ENCODE results near the gene SLC7A1. TPM values are rescaled to one million over a fixed set of nuclear protein-coding genes. Genes with fewer than 3 reads are reported as not detected.

The SLC7A1 gene
- total RNA-seq, 2 experiments from 2014 or later: 175 to 184 TPM

GRCh38 chr13:29537736-29538651 is 57.5 kb downstream of the SLC7A1 start:
- ChIA-PET POLR2A (no interaction called here), CTCF (no interaction called here)

DNA sequence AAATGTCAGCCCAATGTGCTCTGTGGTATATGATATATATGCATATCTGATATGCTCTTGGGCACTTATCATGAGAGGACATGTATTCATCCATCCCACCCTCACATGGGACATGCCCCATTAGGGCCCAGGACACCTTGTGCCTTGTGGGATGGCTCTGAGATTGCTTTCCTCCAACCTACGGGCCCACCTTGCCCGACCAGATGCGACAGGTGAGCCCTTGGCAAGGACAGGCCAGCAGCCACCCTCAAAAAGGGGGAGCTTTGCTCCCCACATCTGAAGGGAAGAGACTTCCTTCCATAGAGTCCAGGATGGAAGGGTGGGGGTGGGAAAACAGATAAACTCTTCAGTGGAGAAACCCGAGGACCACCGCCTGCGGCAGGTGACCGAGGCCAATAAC is 58.6 kb downstream of the SLC7A1 start:
- ChIA-PET CTCF (no interaction called here), POLR2A (interaction anchor here (0.6 kb wide), 1 partner anchor 59 kb away, joined by 7 read pairs; the partner anchor contains the start of gene SLC7A1)

DNA sequence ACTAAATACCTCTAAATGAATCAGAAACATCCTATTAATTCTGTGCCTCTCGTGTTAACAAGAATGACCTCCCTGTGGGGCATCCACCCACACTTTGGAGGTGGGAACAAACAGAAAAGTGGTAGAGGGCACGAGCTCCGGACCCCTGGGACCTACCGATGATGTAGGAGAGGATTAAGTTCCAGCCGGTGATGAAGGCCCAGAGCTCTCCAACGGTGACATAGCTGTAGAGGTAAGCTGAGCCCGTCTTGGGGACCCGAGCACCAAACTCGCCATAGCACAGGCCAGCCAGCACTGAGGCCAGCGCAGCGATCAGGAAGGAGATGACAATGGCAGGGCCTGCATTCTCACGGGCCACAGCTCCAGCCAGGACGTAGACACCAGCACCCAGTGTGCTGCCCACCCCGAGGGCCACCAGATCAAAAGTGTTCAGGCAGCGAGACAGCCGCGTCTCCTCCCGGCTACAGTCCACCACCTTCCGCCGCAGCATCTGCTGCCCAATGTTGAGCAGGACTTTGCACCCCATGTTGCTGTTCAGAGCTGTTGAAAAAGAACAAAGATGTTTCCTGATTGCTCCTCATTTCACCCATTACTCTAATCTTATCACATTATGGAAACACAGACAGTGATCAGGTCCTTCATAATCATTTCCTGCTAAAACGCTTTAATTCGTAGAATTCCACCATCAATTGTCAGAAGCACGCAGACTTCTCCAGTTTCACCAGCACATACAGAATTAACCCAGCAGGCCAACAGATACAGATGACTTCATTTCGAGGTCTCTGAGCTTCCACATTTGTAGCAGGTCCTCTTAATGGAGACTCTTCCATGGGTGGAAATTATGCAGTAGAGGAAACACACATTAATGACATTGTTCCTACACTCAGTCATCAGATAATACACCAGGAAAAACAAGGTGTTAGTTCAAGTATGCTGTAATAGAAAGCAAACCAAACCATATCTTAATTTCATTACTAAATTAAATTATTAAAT is 59.5 kb downstream of the SLC7A1 start:
- ChIA-PET CTCF (no interaction called here), POLR2A (interaction anchor here (0.6 kb wide), 1 partner anchor 60 kb away, joined by 7 read pairs; the partner anchor contains the start of gene SLC7A1)

- CTCF ChIA-PET: no interaction called here
- POLR2A ChIA-PET: no interaction called here
Observed at GRCh38 chr13:29534083-29534482, 61.4 kb downstream of the SLC7A1 start.

DNA sequence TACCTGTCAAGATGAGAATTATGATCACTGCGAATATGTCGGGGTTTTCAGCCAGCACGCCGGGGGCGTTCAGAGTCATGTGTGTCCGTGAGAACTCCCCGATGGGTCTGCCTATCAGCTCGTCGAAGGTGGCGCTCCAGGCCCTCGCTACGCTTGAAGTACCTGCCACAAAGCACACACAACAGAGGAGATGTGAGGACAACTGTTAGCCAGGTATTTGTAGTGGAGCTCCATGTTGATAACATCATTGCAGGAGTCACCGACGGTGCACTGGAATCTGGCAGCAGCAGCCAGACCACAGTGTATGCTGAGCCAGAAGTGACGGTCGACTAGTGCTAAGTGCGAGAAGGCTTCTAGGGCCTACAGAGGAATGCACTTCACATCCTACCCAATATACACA is 62.7 kb downstream of the SLC7A1 start:
- POLR2A ChIA-PET: no interaction called here
- CTCF ChIA-PET: interaction anchor here (1.2 kb wide), 1 partner anchor 25 kb away, joined by 4 read pairs; no protein-coding TSS in a partner anchor

- CTCF ChIA-PET: interaction anchor here (1.2 kb wide), 1 partner anchor 24 kb away, joined by 4 read pairs; no protein-coding TSS in a partner anchor
- POLR2A ChIA-PET: no interaction called here
Observed at GRCh38 chr13:29532116-29532515, 63.4 kb downstream of the SLC7A1 start.

DNA sequence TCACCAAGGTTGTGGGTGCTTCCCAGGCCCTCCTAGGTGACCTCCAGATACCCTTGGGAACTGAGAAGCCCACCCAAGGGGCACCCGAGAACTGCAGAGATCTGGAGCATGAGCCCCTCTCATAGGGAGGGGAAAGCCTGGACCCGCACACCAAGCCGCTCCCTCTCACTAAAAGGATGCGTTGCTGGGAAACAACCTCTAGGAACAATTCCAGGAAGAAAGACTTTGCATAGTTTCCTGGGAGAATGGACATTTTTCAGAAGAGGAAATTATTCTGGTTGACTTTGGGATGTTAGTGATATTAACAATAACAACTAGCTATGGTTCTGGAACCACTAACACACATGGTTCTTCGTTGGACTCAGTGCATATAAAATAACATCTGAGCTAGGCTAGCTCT is 64.6 kb downstream of the SLC7A1 start:
- ChIA-PET CTCF (no interaction called here), POLR2A (no interaction called here)

DNA sequence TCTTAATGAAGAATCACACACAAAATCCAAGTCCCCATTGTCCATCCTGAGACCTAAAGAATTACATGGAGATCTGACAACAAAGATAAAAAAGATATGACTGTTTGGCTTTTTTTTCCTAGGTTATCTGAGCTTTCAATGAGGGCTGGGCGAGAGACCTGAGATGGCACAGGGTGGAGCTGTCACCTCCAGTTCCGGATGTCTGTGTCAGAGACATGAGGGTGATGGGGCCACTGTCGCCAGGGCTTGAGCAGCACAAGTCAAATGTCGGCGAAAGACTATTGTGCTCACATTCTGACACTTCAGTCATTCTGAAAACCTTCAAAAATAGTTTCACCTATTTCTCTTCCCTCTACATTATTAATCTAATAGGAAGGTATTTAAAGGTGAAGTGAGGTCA is 65.7 kb downstream of the SLC7A1 start:
- CTCF ChIA-PET: no interaction called here
- POLR2A ChIA-PET: no interaction called here

GRCh38 chr13:29527916-29528315 is 67.6 kb downstream of the SLC7A1 start:
- POLR2A ChIA-PET: no interaction called here
- CTCF ChIA-PET: no interaction called here

DNA sequence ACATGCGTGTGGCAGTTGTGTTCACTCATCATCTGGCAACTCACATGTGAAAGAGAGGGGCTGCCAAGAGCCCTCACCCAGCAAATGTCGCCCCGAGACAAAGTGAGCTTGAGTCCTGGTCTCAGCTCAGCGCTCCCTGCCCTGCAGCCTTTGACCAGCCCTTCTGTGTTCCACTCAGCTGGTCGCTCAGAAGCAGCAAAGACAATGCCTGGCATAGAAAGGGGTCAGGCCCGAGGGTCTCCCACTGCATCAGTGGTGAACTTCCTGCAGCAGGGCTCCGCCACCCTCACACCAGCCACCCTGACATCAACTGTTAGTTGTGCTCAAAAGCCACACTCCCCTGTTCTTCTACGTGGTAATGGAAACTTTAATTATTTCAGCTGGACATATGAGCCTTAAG is 68.0 kb downstream of the SLC7A1 start:
- CTCF ChIA-PET: no interaction called here
- POLR2A ChIA-PET: no interaction called here

- POLR2A ChIA-PET: no interaction called here
- CTCF ChIA-PET: no interaction called here
Observed at GRCh38 chr13:29526741-29527140, 68.7 kb downstream of the SLC7A1 start.

DNA sequence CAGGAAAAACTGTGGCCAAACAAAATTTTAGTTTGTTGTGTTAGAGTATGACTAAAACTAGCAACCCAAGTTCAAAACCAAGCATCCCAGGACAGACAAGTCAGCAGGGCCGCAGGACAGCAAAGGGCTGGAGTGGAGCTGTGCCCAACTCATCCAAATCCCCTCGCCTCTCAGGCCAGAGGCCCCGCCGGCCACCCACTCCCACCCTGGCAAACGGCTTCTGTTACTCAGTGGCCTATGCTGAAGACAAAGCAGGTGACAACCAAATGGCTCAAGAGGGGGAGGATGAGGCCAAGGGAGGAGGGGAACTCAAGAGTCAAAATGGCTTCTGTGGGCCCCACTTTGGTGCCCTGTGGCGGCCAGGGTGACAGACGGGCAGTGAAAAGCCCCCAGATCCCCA is 69.7 kb downstream of the SLC7A1 start:
- CTCF ChIA-PET: interaction anchor here (2.1 kb wide), 1 partner anchor 18 kb away, joined by 5 read pairs; no protein-coding TSS in a partner anchor
- POLR2A ChIA-PET: no interaction called here

DNA sequence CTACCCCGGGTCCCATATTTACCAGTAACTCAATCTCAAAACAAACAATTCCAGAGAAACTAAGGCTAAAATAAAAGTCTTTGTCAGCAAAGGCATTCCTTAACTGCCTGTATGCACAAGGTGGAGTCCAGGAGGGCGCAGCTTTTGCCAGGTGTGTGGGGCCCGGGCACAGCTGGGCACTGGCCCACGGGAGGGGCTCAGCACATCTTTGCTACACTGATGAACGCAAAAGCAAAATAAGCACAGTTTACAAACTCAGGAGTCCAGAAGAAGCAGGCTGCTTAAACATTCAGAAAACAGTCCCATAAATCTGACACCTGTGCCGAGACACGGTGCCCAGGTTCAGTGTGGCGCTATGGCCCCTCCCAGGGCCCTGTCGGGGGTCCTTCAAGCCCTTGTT is 70.8 kb downstream of the SLC7A1 start:
- ChIA-PET CTCF (interaction anchor here (2.1 kb wide), 1 partner anchor 16 kb away, joined by 5 read pairs; no protein-coding TSS in a partner anchor), POLR2A (no interaction called here)

DNA sequence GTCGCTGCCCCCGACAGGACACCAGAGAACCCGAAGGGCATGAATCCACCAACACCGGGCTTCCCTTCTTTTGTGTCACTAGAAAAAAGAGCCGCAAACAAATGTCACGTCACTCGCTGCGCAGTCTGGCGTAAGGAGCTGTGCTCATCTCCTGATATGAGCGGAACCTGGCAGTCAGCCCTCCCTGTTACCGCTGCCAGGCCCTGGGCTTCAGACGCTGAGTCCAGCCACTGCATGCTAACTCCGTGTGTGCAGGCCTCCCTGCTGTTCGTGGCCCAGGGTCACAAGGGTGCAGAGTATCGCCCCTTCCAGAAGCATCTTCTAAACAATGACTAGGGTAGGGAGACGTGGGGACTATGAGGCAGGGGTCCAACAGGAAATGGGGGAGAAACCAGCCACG is 71.3 kb downstream of the SLC7A1 start:
- CTCF ChIA-PET: interaction anchor here (2.1 kb wide), 1 partner anchor 16 kb away, joined by 5 read pairs; no protein-coding TSS in a partner anchor
- POLR2A ChIA-PET: no interaction called here

- ChIA-PET CTCF (no interaction called here), POLR2A (no interaction called here)
Observed at GRCh38 chr13:29523199-29523961, 72.1 kb downstream of the SLC7A1 start.

DNA sequence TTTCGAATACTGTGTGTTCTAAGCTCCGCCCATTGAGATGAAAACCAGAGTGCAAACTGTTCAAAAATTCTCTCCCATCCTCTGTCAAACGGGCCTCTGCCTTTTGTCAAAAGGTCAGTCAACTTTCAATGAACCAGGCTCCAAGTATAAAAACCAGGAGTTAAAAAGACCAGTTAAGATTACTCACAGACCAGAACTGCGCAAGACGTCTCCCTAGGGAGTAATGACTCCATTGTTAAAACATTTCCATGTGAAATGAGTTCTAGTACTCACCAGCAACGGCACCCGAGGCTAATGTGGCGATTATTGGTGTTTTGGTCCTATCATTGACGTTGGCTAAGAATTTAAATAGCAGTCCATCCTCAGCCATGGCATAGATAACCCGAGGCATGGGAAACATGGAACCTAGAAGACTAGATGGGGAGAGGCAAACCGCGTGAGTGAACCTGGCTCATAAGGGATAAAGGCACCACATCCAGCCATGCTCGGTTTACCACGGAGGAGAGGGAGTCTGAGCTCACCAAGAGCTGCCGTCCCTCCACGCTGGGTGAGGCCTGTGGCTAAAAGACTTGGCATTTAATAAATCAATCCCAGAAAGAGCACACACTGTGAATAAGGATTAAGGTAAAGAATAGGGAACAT is 73.3 kb downstream of the SLC7A1 start:
- ChIA-PET POLR2A (no interaction called here), CTCF (no interaction called here)

GRCh38 chr13:29521336-29521735 is 74.2 kb downstream of the SLC7A1 start:
- ChIA-PET CTCF (no interaction called here), POLR2A (no interaction called here)

- POLR2A ChIA-PET: no interaction called here
- CTCF ChIA-PET: no interaction called here
Observed at GRCh38 chr13:29520671-29521070, 74.8 kb downstream of the SLC7A1 start.

- ChIA-PET CTCF (no interaction called here), POLR2A (interaction anchor here (0.6 kb wide), 1 partner anchor 163 kb away, joined by 6 read pairs; no protein-coding TSS in a partner anchor)
Observed at GRCh38 chr13:29519921-29520320, 75.6 kb downstream of the SLC7A1 start.

Data from activated CD8-positive, alpha-beta memory T cell treated with anti-CD3 and anti-CD28 coated beads for 36 hours (primary cell).